GM21786 (cell line): ENCODE data around the gene MACROH2A1.

ENCODE experiments used
- ATAC-seq: cut with Tn5 transposase; IDR thresholded peaks from one replicate; pipeline ENCODE4 v1.9.1; 2021; ENCODE audit not compliant: unreplicated experiment

MACROH2A1 gene

GRCh38 chr5:135357685-135358084, 41.3 kb downstream of the MACROH2A1 start:
- no peak for ATAC-seq

- ATAC-seq, result no peak
Observed at GRCh38 chr5:135356522-135357318, 42.3 kb downstream of the MACROH2A1 start.

- ATAC-seq, result no peak
Observed at GRCh38 chr5:135355169-135355568, 43.9 kb downstream of the MACROH2A1 start.

GRCh38 chr5:135353952-135354721, 44.9 kb downstream of the MACROH2A1 start:
- no peak for ATAC-seq

- ATAC-seq, result no peak
Observed at GRCh38 chr5:135350536-135350935, 48.5 kb downstream of the MACROH2A1 start.

GRCh38 chr5:135349886-135350285, 49.1 kb downstream of the MACROH2A1 start:
- no peak for ATAC-seq

- ATAC-seq, result no peak
Observed at GRCh38 chr5:135349451-135349850, 49.6 kb downstream of the MACROH2A1 start.

- no peak for ATAC-seq
Observed at GRCh38 chr5:135348918-135349317, 50.1 kb downstream of the MACROH2A1 start.

- no peak for ATAC-seq
Observed at GRCh38 chr5:135347392-135347791, 51.6 kb downstream of the MACROH2A1 start.

- no peak for ATAC-seq
Observed at GRCh38 chr5:135345956-135346731, 52.9 kb downstream of the MACROH2A1 start.

- no peak for ATAC-seq
Observed at GRCh38 chr5:135344349-135344748, 54.7 kb downstream of the MACROH2A1 start.

GRCh38 chr5:135343413-135343812, 55.6 kb downstream of the MACROH2A1 start:
- no peak for ATAC-seq

- no peak for ATAC-seq
Observed at GRCh38 chr5:135342551-135342875, 56.5 kb downstream of the MACROH2A1 start.

- ATAC-seq, result no peak
Observed at GRCh38 chr5:135341696-135342550, 57.1 kb downstream of the MACROH2A1 start.

GRCh38 chr5:135341016-135341666, 57.9 kb downstream of the MACROH2A1 start:
- no peak for ATAC-seq

GRCh38 chr5:135340568-135340967, 58.5 kb downstream of the MACROH2A1 start:
- no peak for ATAC-seq

GRCh38 chr5:135339623-135340022, 59.4 kb downstream of the MACROH2A1 start:
- no peak for ATAC-seq

GRCh38 chr5:135339189-135339588, 59.8 kb downstream of the MACROH2A1 start:
- no peak for ATAC-seq

- no peak for ATAC-seq
Observed at GRCh38 chr5:135337064-135337463, 62.0 kb downstream of the MACROH2A1 start.
